ENCODE data around the gene LMO1.

Gene LMO1

DNA sequence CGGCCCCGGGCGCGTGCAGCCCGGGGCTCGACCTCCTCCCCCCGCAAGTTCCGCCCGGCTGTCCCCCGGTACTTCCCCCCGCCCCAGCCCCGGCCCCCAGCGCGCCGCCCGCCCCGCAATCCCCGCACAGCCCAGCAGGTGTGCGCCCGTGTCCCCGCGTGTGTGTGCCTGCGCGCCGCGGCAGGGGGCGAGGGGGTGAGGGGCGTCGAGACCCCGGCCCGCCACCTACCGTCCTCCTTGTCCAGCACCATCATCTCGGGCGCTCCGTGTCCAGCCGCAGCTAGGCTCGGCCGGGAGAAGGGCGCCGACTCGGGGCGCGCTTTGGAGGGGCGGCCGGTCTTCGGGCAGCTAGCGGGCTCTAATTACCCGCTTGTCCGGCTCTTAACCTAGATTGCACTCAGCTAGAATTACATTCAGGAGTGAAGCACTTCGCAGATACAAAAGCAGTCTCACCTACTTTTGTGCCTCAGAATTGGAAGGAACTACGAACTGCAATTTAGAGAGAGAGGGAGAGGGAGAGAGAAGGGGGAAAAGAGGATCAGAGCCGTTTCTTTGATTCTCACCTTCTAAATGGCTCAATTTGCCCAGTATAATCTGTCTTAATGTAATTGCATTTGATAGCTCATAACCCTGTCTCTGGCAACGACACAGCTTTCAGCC, 439 bp downstream of the LMO1 start:
- TF ChIP-seq FOXA1 (IDR thresholded peaks at IDR 0.05), result no peak
- TF ChIP-seq, protein P1, sequence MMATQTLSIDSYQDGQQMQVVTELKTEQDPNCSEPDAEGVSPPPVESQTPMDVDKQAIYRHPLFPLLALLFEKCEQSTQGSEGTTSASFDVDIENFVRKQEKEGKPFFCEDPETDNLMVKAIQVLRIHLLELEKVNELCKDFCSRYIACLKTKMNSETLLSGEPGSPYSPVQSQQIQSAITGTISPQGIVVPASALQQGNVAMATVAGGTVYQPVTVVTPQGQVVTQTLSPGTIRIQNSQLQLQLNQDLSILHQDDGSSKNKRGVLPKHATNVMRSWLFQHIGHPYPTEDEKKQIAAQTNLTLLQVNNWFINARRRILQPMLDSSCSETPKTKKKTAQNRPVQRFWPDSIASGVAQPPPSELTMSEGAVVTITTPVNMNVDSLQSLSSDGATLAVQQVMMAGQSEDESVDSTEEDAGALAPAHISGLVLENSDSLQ (IDR thresholded peaks at IDR 0.05), result no peak
- TF ChIP-seq L3MBTL2 (conservative IDR thresholded peaks at IDR 0.05), result no peak; the same call in 1 of the 2 replicates
- no peak for TF ChIP-seq SP1 (IDR thresholded peaks at IDR 0.05)
- TF ChIP-seq CTBP1 (IDR thresholded peaks at IDR 0.05; ENCODE audit: borderline replicate concordance), result no peak
- no peak for TF ChIP-seq NFRKB (IDR thresholded peaks at IDR 0.05)
- TF ChIP-seq ZNF384 (IDR thresholded peaks at IDR 0.05), result no peak
- TF ChIP-seq FOXK2 (IDR thresholded peaks at IDR 0.05), result no peak
- TF ChIP-seq TARDBP (IDR thresholded peaks at IDR 0.05), result no peak
- POLR2A ChIA-PET, result interaction anchor here (0.6 to 1.4 kb wide), 2 partner anchors 14 to 35 kb away, joined by 3 to 6 read pairs; no protein-coding TSS in a partner anchor
- DNase-seq (ENCODE audit: extremely low spot score), result no peak
- CTCF ChIA-PET, result interaction anchor here (0.7 to 2.6 kb wide), 11 partner anchors 9 to 461 kb away, joined by 3 to 12 read pairs (median 4); no protein-coding TSS in a partner anchor

DNA sequence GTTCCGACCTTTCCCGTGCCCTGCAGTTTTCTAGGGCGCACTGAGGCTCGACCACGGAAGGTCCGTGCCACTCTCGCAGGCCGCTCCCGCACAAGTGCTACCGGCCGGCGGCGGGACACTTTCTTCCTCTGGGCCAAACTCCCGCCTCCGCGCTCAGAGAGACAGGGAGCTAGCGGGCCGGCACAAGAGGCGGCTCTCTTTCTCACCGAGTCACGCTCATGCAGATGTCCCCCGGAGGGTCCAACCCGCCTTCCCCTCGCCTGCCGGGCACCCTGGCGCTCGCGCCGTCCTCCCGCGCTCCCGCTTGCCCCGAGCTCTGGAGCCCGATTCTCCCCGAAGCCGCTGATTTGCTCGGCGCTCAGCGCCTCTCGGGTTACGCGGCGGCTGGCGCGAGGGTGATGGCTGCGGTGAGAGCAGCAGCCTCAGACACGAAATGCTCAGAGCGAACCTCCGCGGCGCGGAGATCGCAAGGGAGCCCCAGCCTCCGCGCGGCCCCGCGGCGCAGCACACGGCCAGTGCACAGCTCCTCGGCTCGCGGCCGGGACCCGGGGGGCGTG, 1.0 kb downstream of the LMO1 start:
- ChIA-PET POLR2A (interaction anchor here (0.6 to 1.4 kb wide), 2 partner anchors 15 to 34 kb away, joined by 3 to 6 read pairs; no protein-coding TSS in a partner anchor), CTCF (interaction anchor here (0.7 to 2.6 kb wide), 7 partner anchors 10 to 330 kb away, joined by 3 to 12 read pairs (median 8); no protein-coding TSS in a partner anchor)
- DNase-seq (ENCODE audit: extremely low spot score), result peak; percentile 68
- peak; percentile 72 for TF ChIP-seq L3MBTL2 (conservative IDR thresholded peaks at IDR 0.05)
- TF ChIP-seq FOXA1 (IDR thresholded peaks at IDR 0.05), result no peak
- TF ChIP-seq ARNT (IDR thresholded peaks at IDR 0.05), result no peak
- TF ChIP-seq NFRKB (IDR thresholded peaks at IDR 0.05), result no peak

DNA sequence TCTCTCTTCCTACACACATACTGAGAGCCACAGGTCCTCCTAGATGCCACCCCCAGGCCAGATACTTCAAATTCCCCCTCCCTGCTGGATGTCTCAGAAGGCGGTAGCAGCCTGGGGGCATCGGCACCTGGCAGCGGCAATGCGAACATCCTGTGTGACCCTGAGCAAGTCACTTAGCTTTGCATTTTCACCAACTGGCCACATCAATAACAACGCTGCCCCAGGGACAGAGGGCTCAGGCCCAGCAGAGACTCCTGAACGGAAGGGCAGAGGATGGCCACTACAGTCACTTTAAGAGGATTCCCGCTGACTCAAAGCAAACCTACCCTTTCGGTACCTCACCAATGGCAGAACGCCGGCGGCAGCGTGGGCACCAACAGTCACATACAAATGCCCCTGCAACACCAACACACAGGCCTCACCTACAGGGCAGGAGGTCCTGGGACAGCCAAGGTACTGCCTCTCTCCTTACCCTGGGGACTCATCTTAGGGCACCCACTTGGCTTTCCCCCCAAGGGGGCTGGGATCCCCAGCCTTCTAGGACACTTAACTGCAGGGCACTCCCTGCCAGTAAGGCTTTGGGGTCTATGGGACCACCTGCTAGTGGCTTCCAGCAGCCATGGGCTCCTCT, 1.6 kb downstream of the LMO1 start:
- CTCF ChIA-PET, result interaction anchor here (0.6 to 2.6 kb wide), 5 partner anchors 9 to 331 kb away, joined by 3 to 12 read pairs (median 8); no protein-coding TSS in a partner anchor

DNA sequence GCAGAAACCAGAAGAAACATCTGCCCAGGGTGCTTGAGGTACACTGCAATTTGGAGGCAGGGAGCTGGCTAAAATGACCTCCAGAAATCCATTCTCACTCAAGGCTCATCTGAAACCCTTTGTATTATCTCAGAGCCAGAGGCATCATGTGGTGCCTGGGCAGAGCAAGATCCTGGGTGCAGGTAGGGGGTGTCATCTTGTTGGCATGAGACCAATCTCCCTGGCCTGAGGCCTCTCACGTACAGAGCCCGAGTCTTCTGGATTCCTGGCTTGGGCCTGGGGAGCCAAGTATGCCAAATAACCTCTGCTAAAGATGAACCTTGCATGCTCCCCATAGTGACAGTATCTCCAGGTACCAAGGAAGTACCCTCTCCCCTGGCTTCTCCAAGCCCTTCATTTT, 2.4 kb downstream of the LMO1 start:
- DNase-seq (ENCODE audit: extremely low spot score), result no peak
- POLR2A ChIA-PET, result no interaction called here
- CTCF ChIA-PET, result interaction anchor here (0.6 kb wide), 1 partner anchor 171 kb away, joined by 3 read pairs; no protein-coding TSS in a partner anchor
- TF ChIP-seq, protein P1 (IDR thresholded peaks at IDR 0.05), result no peak
- TF ChIP-seq BHLHE40 (IDR thresholded peaks at IDR 0.05; ENCODE audit: borderline replicate concordance) (no peak), CTBP1 (IDR thresholded peaks at IDR 0.05; ENCODE audit: borderline replicate concordance) (no peak), NFRKB (IDR thresholded peaks at IDR 0.05) (no peak), ELF4 (IDR thresholded peaks at IDR 0.05) (no peak), SP1 (IDR thresholded peaks at IDR 0.05) (no peak), ZNF384 (IDR thresholded peaks at IDR 0.05) (no peak), LEF1 (IDR thresholded peaks at IDR 0.05; ENCODE audit: borderline replicate concordance) (no peak), ARNT (IDR thresholded peaks at IDR 0.05) (no peak), FOXA1 (IDR thresholded peaks at IDR 0.05) (no peak), TARDBP (IDR thresholded peaks at IDR 0.05) (no peak), FOXM1 (IDR thresholded peaks at IDR 0.05; ENCODE audit: borderline replicate concordance) (no peak), L3MBTL2 (conservative IDR thresholded peaks at IDR 0.05) (no peak), HDGF (IDR thresholded peaks at IDR 0.05; ENCODE audit: borderline replicate concordance) (no peak), SUZ12 (IDR thresholded peaks at IDR 0.05) (no peak), FOXK2 (IDR thresholded peaks at IDR 0.05) (no peak)

More for the DNA sequence above, 1.6 kb downstream of the LMO1 start:
- TF ChIP-seq BHLHE40 (IDR thresholded peaks at IDR 0.05; ENCODE audit: borderline replicate concordance) (no peak), ARNT (IDR thresholded peaks at IDR 0.05) (no peak), LEF1 (IDR thresholded peaks at IDR 0.05; ENCODE audit: borderline replicate concordance) (no peak), ELF4 (IDR thresholded peaks at IDR 0.05) (no peak)
- TF ChIP-seq, protein P1 (IDR thresholded peaks at IDR 0.05), result no peak
- POLR2A ChIA-PET, result interaction anchor here (1.4 kb wide), 1 partner anchor 33 kb away, joined by 6 read pairs; no protein-coding TSS in a partner anchor
- no peak for DNase-seq (ENCODE audit: extremely low spot score)

DNA sequence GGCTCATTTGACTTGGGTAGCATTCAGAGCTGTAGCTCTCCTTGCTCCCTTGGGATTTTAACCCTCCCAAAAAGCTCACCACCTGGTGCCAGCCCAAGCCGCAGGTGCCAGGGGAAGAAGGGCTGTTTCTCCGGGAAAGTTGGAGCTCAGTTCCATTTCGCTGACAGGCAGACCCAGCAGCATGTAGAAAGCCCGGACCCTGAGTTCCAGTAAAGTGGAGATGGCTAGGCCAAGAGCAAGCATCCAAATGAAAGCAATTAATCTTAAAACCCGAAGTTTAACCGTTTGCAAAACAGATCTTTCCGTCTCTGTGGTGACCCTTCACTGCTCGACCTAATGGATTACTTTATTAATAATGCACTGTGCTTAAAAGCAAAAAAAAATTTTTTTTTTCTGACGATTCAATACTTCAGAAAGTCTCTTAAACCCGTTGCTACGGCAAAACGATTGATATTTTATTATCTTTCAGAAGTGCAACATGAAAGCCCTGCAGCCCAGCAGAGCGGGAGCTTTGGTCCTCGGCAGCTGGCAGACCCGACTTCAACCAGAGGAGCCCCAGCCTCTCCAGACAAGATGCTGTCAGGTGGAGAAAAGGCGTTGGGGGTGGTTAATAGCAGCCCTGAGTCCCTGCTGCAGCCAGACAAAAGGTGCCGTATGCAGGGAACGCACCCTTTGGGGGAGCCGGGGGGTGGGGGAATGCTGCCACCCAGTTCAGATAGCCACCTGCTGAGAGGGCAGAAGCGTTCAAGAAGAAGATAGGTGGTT, 3.3 kb downstream of the LMO1 start:
- POLR2A ChIA-PET, result no interaction called here
- DNase-seq (ENCODE audit: extremely low spot score), result no peak
- CTCF ChIA-PET, result no interaction called here
- no peak for TF ChIP-seq FOXK2 (IDR thresholded peaks at IDR 0.05)
- no peak for TF ChIP-seq L3MBTL2 (conservative IDR thresholded peaks at IDR 0.05)
- no peak for TF ChIP-seq ARNT (IDR thresholded peaks at IDR 0.05)
- TF ChIP-seq, protein P1 (IDR thresholded peaks at IDR 0.05), result no peak
- no peak for TF ChIP-seq HDGF (IDR thresholded peaks at IDR 0.05; ENCODE audit: borderline replicate concordance)
- no peak for TF ChIP-seq BHLHE40 (IDR thresholded peaks at IDR 0.05; ENCODE audit: borderline replicate concordance)
- TF ChIP-seq SP1 (IDR thresholded peaks at IDR 0.05), result no peak
- no peak for TF ChIP-seq TARDBP (IDR thresholded peaks at IDR 0.05)
- no peak for TF ChIP-seq ELF4 (IDR thresholded peaks at IDR 0.05)
- no peak for TF ChIP-seq SUZ12 (IDR thresholded peaks at IDR 0.05)
- TF ChIP-seq NFRKB (IDR thresholded peaks at IDR 0.05), result no peak
- TF ChIP-seq FOXM1 (IDR thresholded peaks at IDR 0.05; ENCODE audit: borderline replicate concordance), result no peak
- no peak for TF ChIP-seq ZNF384 (IDR thresholded peaks at IDR 0.05)
